ENCODE results near the gene POC1A.

POC1A gene

GRCh38 chr3:52090131-52090932 is 63.9 kb downstream of the POC1A start:
- H3K9me3 ChIP-seq (ENCODE audit: insufficient read depth, low read length) = no peaks in the 10 kb centered on the region
- H3K4me2 ChIP-seq (ENCODE audit: low read length) = no peak overlapping the region
- no peaks in the 10 kb centered on the region for H3K36me3 ChIP-seq (replicated peaks; ENCODE audit: low read depth, low read length)
- H3K27ac ChIP-seq (ENCODE audit: low read length) = no peak overlapping the region
- H2AFZ ChIP-seq (ENCODE audit: low read depth, low read length) = no peak overlapping the region
- H3K4me3 ChIP-seq (ENCODE audit: low read length) = no peak overlapping the region
- no peak for TF ChIP-seq EZH2phosphoT487 (IDR thresholded peaks at IDR 0.05; ENCODE audit: low read depth)
- TF ChIP-seq, protein P1, sequence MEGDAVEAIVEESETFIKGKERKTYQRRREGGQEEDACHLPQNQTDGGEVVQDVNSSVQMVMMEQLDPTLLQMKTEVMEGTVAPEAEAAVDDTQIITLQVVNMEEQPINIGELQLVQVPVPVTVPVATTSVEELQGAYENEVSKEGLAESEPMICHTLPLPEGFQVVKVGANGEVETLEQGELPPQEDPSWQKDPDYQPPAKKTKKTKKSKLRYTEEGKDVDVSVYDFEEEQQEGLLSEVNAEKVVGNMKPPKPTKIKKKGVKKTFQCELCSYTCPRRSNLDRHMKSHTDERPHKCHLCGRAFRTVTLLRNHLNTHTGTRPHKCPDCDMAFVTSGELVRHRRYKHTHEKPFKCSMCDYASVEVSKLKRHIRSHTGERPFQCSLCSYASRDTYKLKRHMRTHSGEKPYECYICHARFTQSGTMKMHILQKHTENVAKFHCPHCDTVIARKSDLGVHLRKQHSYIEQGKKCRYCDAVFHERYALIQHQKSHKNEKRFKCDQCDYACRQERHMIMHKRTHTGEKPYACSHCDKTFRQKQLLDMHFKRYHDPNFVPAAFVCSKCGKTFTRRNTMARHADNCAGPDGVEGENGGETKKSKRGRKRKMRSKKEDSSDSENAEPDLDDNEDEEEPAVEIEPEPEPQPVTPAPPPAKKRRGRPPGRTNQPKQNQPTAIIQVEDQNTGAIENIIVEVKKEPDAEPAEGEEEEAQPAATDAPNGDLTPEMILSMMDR (IDR thresholded peaks at IDR 0.05; ENCODE audit: low read depth, low read length) = no peak
- H3K79me2 ChIP-seq (ENCODE audit: low read length) = no peaks in the 10 kb centered on the region
- H3K4me1 ChIP-seq (ENCODE audit: low read length) = no peaks in the 10 kb centered on the region
- no peaks in the 10 kb centered on the region for H4K20me1 ChIP-seq (ENCODE audit: insufficient read depth, low read length)
- no peaks in the 10 kb centered on the region for H3K27me3 ChIP-seq (ENCODE audit: low read depth, low read length)
- no peak overlapping the region for H3K9ac ChIP-seq (ENCODE audit: low read length)

GRCh38 chr3:52089691-52090090 is 64.5 kb downstream of the POC1A start:
- no peak overlapping the region for H2AFZ ChIP-seq (ENCODE audit: low read depth, low read length)
- H3K4me2 ChIP-seq (ENCODE audit: low read length) = no peak overlapping the region
- no peaks in the 10 kb centered on the region for H3K36me3 ChIP-seq (replicated peaks; ENCODE audit: low read depth, low read length)
- no peaks in the 10 kb centered on the region for H3K27me3 ChIP-seq (ENCODE audit: low read depth, low read length)
- no peak for TF ChIP-seq EZH2phosphoT487 (IDR thresholded peaks at IDR 0.05; ENCODE audit: low read depth)
- TF ChIP-seq, protein P1 (IDR thresholded peaks at IDR 0.05; ENCODE audit: low read depth, low read length) = no peak
- no peak overlapping the region for H3K4me3 ChIP-seq (ENCODE audit: low read length)
- no peaks in the 10 kb centered on the region for H3K4me1 ChIP-seq (ENCODE audit: low read length)
- no peaks in the 10 kb centered on the region for H4K20me1 ChIP-seq (ENCODE audit: insufficient read depth, low read length)
- H3K27ac ChIP-seq (ENCODE audit: low read length) = no peak overlapping the region
- H3K9ac ChIP-seq (ENCODE audit: low read length) = no peak overlapping the region
- H3K9me3 ChIP-seq (ENCODE audit: insufficient read depth, low read length) = no peaks in the 10 kb centered on the region
- H3K79me2 ChIP-seq (ENCODE audit: low read length) = no peaks in the 10 kb centered on the region

GRCh38 chr3:52088445-52089367 is 65.5 kb downstream of the POC1A start:
- Histone ChIP-seq H3K9ac (ENCODE audit: low read length) (no peak overlapping the region), H3K4me3 (ENCODE audit: low read length) (no peak overlapping the region), H4K20me1 (ENCODE audit: insufficient read depth, low read length) (no peaks in the 10 kb centered on the region), H3K36me3 (replicated peaks; ENCODE audit: low read depth, low read length) (no peaks in the 10 kb centered on the region), H3K79me2 (ENCODE audit: low read length) (no peaks in the 10 kb centered on the region), H3K27ac (ENCODE audit: low read length) (no peak overlapping the region), H3K4me1 (ENCODE audit: low read length) (no peaks in the 10 kb centered on the region), H3K9me3 (ENCODE audit: insufficient read depth, low read length) (no peaks in the 10 kb centered on the region), H3K4me2 (ENCODE audit: low read length) (no peak overlapping the region), H2AFZ (ENCODE audit: low read depth, low read length) (no peak overlapping the region), H3K27me3 (ENCODE audit: low read depth, low read length) (no peaks in the 10 kb centered on the region)
- TF ChIP-seq EZH2phosphoT487 (IDR thresholded peaks at IDR 0.05; ENCODE audit: low read depth) = no peak
- TF ChIP-seq, protein P1 (IDR thresholded peaks at IDR 0.05; ENCODE audit: low read depth, low read length) = no peak

- H2AFZ ChIP-seq (ENCODE audit: low read depth, low read length) = no peak overlapping the region
- no peak for TF ChIP-seq EZH2phosphoT487 (IDR thresholded peaks at IDR 0.05; ENCODE audit: low read depth)
- TF ChIP-seq, protein P1 (IDR thresholded peaks at IDR 0.05; ENCODE audit: low read depth, low read length) = no peak
- H3K4me1 ChIP-seq (ENCODE audit: low read length) = no peaks in the 10 kb centered on the region
- no peak overlapping the region for H3K9ac ChIP-seq (ENCODE audit: low read length)
- H3K9me3 ChIP-seq (ENCODE audit: insufficient read depth, low read length) = no peaks in the 10 kb centered on the region
- no peaks in the 10 kb centered on the region for H3K27me3 ChIP-seq (ENCODE audit: low read depth, low read length)
- H3K4me2 ChIP-seq (ENCODE audit: low read length) = no peak overlapping the region
- no peaks in the 10 kb centered on the region for H3K36me3 ChIP-seq (replicated peaks; ENCODE audit: low read depth, low read length)
- no peak overlapping the region for H3K4me3 ChIP-seq (ENCODE audit: low read length)
- no peaks in the 10 kb centered on the region for H3K79me2 ChIP-seq (ENCODE audit: low read length)
- no peak overlapping the region for H3K27ac ChIP-seq (ENCODE audit: low read length)
- no peaks in the 10 kb centered on the region for H4K20me1 ChIP-seq (ENCODE audit: insufficient read depth, low read length)
These were observed 66.5 kb downstream of the POC1A start for GRCh38 chr3:52087731-52088130.
